Erythroblast (primary cell): ENCODE measurements around the gene IGIP.

ENCODE experiments used
- GATA1 ChIP-seq: IDR thresholded peaks from 2 replicates; pipeline ENCODE4 v1.6.1; 2011; ENCODE audit warnings: low read depth, mild to moderate bottlenecking, control low read depth, low read length, moderate library complexity
- POLR2A ChIP-seq: IDR thresholded peaks from 2 replicates; pipeline ENCODE4 v1.6.1; 2011; ENCODE audit warnings: mild to moderate bottlenecking, low read length

GRCh38 chr5:140143521-140144258 lies 18.0 kb downstream of the IGIP start:
- TF ChIP-seq POLR2A (no peak), GATA1 (no peak)
